GM12878 (cell line): ENCODE results near the gene CHD5.

ENCODE experiments used
- CBX5 ChIP-seq: sonication (generic); IDR thresholded peaks from 2 replicates; pipeline ENCODE4 v1.6.1; 2016; ENCODE audit warnings: low read depth, moderate library complexity, mild to moderate bottlenecking, inconsistent platforms
- CREM ChIP-seq: IDR thresholded peaks from 2 replicates; pipeline ENCODE4 v1.6.1; 2014; ENCODE audit warnings: antibody characterized with exemption, low read depth
- GABPA ChIP-seq: IDR thresholded peaks from 2 replicates; pipeline ENCODE4 v1.6.1; 2014; ENCODE audit warnings: antibody characterized with exemption, low read depth, mild to moderate bottlenecking, inconsistent platforms
- POLR2AphosphoS5 ChIP-seq: IDR thresholded peaks from 2 replicates; pipeline ENCODE4 v1.6.1; 2011; ENCODE audit warnings: mild to moderate bottlenecking, low read length, inconsistent platforms
- SREBF2 ChIP-seq: IDR thresholded peaks from 2 replicates; pipeline ENCODE4 v1.6.1; 2012; ENCODE audit warnings: mild to moderate bottlenecking, low read length
- SRF ChIP-seq, 2 experiments: IDR thresholded peaks; 2 replicates each; pipeline ENCODE4 v1.6.1; 2011; ENCODE audit warnings: low read depth in 2 of 2, low read length in 2 of 2, mild to moderate bottlenecking in 1 of 2, moderate library complexity in 1 of 2
- ZNF274 ChIP-seq: IDR thresholded peaks from one replicate; pipeline ENCODE4 v1.8.0; 2011; ENCODE audit not compliant: insufficient read length, insufficient read depth
- ZSCAN29 ChIP-seq: fragments of 450-650 bp; IDR thresholded peaks from 2 replicates; pipeline ENCODE4 v1.6.1; 2017; ENCODE audit warnings: mild to moderate bottlenecking, moderate library complexity
- TF ChIP-seq, protein P1 (sequence below), 3 experiments: IDR thresholded peaks in 2 of 3; conservative IDR thresholded peaks in 1 of 3; 2 replicates each; pipeline ENCODE4 v1.5.1; 2011; ENCODE audit warnings: low read depth in 3 of 3, low read length in 3 of 3, mild to moderate bottlenecking in 3 of 3, control low read depth in 2 of 3, moderate library complexity in 2 of 3, inconsistent platforms in 1 of 3, mixed read lengths in 1 of 3; ENCODE audit not compliant: control insufficient read depth in 2 of 3, insufficient read depth in 1 of 3; ENCODE audit errors: extremely low read depth in 1 of 3

DNA sequence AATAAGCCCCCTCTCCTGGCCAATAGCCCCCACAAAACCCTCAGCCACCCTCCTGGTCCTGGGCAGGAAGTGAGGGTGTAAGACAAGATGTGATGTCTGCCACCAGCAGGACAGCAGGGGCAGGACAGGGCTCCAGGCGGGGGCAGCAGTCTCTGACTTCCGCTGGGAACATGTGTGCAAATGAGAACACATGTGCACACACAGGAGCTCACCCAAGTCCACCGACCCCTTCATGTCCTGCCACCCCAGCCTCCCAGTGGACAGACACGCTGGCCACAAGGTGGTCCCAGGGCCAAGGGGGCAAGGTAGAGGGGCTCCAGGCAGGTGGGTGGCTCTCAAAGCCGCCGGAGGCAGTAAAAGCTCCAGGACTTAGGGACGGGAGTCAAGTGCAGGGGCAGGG is 74.4 kb downstream of the CHD5 start:
- TF ChIP-seq SREBF2, result no peak
- TF ChIP-seq ZNF274, result no peak
- no peak for TF ChIP-seq POLR2AphosphoS5
- TF ChIP-seq SRF (IDR thresholded peaks at IDR 0.05; ENCODE audit: low read depth in 2 of 2, low read length in 2 of 2), result no peak
- TF ChIP-seq, protein P1, sequence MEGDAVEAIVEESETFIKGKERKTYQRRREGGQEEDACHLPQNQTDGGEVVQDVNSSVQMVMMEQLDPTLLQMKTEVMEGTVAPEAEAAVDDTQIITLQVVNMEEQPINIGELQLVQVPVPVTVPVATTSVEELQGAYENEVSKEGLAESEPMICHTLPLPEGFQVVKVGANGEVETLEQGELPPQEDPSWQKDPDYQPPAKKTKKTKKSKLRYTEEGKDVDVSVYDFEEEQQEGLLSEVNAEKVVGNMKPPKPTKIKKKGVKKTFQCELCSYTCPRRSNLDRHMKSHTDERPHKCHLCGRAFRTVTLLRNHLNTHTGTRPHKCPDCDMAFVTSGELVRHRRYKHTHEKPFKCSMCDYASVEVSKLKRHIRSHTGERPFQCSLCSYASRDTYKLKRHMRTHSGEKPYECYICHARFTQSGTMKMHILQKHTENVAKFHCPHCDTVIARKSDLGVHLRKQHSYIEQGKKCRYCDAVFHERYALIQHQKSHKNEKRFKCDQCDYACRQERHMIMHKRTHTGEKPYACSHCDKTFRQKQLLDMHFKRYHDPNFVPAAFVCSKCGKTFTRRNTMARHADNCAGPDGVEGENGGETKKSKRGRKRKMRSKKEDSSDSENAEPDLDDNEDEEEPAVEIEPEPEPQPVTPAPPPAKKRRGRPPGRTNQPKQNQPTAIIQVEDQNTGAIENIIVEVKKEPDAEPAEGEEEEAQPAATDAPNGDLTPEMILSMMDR (IDR thresholded peaks at IDR 0.05 in 2 of 3, conservative IDR thresholded peaks at IDR 0.05 in 1 of 3; ENCODE audit: control insufficient read depth in 2 of 3, extremely low read depth in 1 of 3, insufficient read depth in 1 of 3, low read depth in 3 of 3, low read length in 3 of 3), result 0 out of 6 replicates have a peak, but pooled peaks of 1 of the 3 experiments have one; percentile 4
- TF ChIP-seq ZSCAN29, result no peak
- TF ChIP-seq CBX5, result no peak
- no peak for TF ChIP-seq GABPA
- no peak for TF ChIP-seq CREM
